Spleen (tissue), 7 donors: Measurements from ENCODE around the gene ABCC8.

ENCODE experiments used
- CTCF ChIP-seq, 11 experiments: fragments of 200-600 bp in 7 of 11; fragments of 450-650 bp in 4 of 11; sonication (generic) in 4 of 11; IDR thresholded peaks in 8 of 11; conservative IDR thresholded peaks in 3 of 11; 1 replicate in 7 of 11; 2 replicates in 4 of 11; pipeline versions ENCODE4 v1.4.0 to v1.8.0; 2016 to 2021; ENCODE audit warnings: antibody characterized with exemption in 11 of 11, inconsistent platforms in 4 of 11, mild to moderate bottlenecking in 1 of 11
- POLR2A ChIP-seq, 3 donors: fragments of 450-650 bp; IDR thresholded peaks; one replicate each; pipeline ENCODE4 v1.5.1; 2017; ENCODE audit warnings: antibody characterized with exemption in 3 of 3, mild to moderate bottlenecking in 1 of 3
- POLR2AphosphoS5 ChIP-seq, 3 donors: sonication (generic); formaldehyde crosslinking; IDR thresholded peaks; one replicate each; pipeline ENCODE4 v1.5.1; 2017; ENCODE audit warnings: antibody characterized with exemption in 3 of 3
- donor health status: DM: no; HTN: no; CAD: no; lungs with moderate emphysema.
- donor health status: DM: no; HTN: no; CAD: no.
- donor health status: DM: no; HTN: no; CAD: no.

- TF ChIP-seq POLR2AphosphoS5 (IDR thresholded peaks at IDR 0.05) (no peak), CTCF (IDR thresholded peaks at IDR 0.05 in 8 of 11, conservative IDR thresholded peaks at IDR 0.05 in 3 of 11) (no peak), POLR2A (IDR thresholded peaks at IDR 0.05) (no peak)
These were observed 34.9 kb upstream of the ABCC8 start for GRCh38 chr11:17511571-17511970.
